Stimulated activated CD8-positive, alpha-beta memory T cell treated with anti-CD3 and anti-CD28 coated beads, Interleukin-7, amount 100 ng/mL, for 1 hour (primary cell): ENCODE measurements around the gene PPP1R15B.

Source experiments
- DNase-seq, 2 donors: peaks; one replicate each; pipeline ENCODE4 v3.0.0-alpha.2; 2020; ENCODE audit warnings: low read depth in 2 of 2

The PPP1R15B gene

DNA sequence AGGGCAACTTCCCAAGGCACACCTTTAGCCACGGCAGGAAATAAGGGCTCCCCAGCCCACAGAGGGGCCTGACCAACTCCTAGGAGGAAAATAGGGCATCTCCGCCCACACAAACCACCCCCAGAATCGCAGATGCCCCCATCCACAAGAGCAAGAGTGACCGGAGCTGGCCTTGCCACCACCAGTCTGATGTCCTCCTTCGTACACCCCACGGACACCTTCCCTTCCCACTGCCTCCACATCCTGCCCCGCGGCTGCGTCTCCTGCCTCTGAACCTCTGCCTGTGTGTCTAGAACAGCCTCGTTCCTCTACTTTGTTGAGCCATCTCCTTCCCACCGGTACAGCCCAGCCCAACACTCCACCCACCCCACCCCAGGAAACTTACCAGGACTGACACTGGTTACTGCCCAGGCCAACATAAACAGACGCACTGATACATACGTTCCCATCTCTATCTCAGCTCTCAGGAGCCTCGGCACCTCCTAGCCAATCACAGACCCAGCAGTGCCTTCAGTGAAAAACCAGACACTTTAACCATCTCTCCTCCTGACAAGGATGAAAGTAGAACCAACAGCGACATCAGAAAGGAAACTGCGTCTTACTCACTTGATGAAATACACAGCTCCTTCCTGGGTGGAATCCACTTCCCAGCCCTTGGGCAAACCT, 44.3 kb downstream of the PPP1R15B start:
- DNase-seq, result no peak

DNA sequence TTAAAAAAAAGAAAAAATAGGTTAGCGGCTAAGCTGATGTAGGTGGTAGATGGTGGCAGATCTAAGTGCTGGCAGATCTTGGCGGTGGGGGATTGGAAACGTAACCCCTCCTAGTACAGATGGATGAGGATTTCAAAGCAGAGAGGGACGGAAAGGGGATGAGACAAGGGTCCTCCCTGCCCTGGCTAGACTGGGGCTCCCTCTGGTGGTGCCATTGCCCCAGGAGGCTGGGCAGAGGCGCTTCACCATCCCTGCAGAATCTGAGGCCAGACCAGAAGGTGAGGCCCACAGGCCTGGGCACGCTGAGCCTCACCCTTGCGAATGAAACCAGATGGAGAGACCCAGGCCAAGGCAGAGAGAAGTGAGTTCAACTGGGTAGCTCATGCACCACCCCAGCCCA, 44.9 kb downstream of the PPP1R15B start:
- no peak for DNase-seq

DNA sequence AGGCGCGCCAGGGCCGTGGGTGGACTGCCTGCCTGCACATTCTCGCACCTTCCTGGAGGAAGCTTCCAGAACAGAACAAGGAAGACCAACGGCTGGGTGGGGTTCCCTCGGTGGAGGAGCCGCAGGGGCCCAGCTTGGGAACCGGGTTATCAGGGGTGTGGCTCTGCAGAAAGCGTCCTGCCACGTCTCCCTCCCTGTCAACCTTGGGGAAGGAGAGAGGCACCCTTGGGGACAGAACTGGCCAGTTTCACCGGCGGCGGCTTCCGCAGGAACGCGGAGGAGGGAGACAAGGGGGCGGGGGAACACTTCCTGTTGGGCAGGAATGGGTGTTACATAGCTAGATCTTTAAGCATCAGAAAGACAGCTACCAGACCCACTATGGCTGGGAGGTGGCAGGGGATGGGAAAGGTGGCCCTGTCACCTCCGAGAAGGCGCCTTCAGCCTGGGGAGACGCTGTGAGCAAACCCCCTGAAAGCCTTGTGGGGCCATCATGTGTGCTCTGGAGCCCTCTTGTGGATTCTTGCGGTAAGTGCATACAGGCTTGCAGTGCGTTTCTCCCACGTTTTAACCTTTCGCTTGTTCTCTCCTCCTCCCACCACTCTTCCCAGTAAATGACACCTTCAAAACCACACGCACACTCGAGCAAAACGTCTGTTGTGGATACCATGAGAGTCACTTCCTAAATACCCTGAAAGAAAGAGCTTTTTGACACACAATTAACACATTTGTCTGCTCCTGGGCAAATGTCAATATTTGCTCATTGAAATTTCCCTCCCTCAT, 48.1 kb downstream of the PPP1R15B start:
- peak; percentile 38 to 39 for DNase-seq

DNA sequence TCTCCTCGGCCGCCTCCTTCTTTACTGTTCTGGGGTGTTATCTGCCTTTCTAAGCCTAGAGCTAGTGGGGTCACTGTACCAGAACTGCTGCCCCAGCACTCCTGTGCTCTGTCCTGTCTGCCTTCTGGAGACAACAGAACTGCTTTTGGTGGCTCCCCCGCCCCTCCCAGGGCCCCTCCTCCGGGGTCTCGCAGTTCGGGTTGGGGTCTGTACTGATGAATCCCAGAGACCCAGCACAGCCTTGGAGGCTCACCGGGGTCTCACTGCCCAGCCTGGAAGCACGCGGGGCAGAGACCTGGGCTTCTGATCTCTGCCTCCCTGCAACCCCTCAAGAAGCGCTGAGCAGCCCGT, 48.7 kb downstream of the PPP1R15B start:
- DNase-seq, result no peak

DNA sequence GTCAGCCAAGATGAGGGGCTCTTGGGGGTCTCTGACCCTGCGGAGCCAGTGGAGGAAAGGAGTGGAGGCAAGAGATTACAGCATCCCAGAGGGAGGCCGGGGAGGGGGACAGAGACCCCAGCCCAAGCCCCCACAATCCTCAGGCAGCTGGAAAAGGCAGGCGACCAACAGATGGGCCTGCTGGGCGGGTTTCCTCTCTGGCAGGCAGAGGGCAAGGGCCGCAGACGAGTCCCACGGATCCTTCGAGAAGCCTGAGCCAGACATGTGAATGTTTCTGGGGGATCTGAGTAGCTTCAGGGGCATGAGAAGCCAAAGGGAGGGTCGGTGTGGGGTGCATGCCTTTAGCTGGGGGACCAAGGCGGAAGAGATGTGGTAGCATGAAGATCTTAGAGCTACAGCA, 49.8 kb downstream of the PPP1R15B start:
- no peak for DNase-seq

DNA sequence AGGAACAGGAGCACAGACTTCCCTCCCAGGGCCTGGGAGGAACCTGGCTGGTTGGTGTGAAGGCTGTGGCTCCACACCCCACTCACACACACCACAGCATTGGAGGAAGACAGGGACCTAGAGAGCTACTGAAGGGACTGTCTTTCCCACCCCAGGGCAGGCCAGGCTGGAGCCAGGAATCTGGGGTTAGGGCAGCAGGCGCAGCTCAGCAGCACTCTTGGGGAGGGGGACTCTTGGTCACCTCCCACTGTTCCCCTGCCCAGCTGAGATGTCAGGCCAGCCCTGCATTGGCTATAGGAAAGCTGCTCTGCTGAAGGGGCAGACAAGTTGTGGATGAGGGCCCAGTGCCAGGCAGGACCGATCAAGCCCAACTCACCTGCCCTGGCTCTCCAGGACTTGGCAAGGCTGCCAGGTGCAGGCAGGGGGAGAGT, 50.3 kb downstream of the PPP1R15B start:
- no peak for DNase-seq

DNA sequence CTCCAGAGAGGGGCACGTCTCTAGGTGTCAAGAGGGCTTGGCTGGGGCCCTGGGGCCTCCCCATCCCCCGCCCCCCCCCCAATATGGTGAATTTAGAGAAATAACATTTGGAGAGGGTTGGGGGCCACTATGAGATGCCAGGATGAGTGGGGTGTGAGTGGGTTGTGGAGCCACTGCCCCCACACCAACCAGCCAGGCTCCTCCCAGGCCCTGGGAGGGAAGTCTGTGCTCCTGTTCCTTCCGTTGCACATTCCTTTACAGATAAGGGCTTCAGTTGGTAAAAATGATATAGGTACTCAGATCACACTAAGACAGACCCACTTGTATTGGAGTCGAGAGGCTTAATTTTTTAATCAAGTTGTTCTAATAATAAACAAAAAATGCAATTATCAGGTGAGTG, 51.3 kb downstream of the PPP1R15B start:
- DNase-seq, result no peak

DNA sequence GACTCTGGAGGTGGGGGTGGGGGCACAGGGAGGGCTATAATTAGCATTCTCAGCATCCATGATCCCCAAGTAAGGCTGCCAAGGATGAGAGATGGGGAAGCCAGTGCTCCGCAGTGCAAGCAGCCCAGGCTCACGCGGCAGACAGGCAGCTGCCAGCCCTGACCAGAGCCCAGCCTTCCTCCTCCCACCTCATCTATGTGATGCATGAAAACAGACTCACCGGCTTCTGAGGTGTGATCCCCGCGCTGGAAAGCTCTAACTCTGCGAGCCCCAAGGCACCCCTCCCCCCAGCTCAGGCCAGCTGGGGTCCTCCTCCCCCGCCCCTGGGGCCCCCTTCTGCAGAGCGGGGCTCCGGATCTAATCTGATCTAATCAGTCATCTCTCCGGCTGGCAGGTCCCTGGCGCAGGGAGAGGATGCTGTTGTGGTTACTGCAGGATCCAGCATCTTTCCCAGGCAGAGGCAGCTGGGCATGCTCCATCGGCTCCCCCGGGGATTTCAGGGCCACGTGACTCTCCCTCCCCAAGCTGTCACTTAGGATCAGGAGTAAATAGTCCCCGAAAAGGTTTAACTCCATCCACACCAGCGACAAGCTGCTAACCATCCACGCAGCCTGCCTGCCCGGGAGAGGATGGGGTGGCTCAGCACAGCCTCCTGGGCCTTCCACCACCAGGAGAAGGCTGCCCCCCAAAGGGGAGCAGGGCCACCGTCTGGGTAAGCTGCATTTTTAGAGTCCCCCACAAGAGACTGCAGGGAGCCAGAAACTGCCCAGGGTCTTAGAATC, 52.0 kb downstream of the PPP1R15B start, which contains the start of gene PLEKHA6:
TSS of gene PLEKHA6 (minus strand) at position 456 of the 782 bp plus-strand sequence. CDS start 86,202 bp downstream, outside the sequence.
- no peak for DNase-seq

DNA sequence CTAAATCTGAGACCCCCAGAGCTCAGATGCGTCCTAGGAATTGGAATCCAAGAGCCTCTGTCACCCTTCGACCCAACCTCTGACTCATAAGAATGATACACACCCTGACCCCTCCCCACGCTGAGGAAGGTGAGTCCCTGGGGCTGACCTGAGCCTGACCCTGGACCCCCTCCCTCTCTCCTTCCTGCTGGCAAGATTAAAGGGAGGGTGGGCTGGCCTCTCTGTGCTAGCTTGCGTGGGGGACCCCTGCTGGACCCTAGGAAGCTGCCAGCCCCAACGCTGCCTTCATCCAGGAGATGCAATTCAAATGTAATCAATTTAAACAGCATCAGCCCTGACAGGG, 52.5 kb downstream of the PPP1R15B start:
- DNase-seq, result no peak

DNA sequence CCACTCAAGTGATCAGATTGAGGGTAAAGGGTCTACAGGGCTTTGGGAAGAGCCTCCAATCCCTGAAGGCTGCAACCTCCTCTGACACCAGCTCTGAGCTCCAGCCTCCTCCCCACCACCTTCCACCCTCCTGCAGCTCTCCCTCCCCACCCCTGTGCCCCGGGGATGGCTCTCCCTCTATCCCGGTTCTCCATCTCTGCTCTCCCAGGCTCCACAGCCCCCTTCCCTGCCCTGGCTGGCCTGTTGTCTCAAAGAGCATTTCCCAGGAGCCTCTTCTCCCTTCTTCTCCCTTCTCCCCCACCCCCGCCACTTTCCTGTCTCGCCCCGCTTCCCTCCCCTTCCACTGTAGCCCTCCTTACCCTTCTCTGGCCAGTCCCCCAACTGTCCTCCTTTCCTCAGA, 53.0 kb downstream of the PPP1R15B start:
- no peak for DNase-seq

DNA sequence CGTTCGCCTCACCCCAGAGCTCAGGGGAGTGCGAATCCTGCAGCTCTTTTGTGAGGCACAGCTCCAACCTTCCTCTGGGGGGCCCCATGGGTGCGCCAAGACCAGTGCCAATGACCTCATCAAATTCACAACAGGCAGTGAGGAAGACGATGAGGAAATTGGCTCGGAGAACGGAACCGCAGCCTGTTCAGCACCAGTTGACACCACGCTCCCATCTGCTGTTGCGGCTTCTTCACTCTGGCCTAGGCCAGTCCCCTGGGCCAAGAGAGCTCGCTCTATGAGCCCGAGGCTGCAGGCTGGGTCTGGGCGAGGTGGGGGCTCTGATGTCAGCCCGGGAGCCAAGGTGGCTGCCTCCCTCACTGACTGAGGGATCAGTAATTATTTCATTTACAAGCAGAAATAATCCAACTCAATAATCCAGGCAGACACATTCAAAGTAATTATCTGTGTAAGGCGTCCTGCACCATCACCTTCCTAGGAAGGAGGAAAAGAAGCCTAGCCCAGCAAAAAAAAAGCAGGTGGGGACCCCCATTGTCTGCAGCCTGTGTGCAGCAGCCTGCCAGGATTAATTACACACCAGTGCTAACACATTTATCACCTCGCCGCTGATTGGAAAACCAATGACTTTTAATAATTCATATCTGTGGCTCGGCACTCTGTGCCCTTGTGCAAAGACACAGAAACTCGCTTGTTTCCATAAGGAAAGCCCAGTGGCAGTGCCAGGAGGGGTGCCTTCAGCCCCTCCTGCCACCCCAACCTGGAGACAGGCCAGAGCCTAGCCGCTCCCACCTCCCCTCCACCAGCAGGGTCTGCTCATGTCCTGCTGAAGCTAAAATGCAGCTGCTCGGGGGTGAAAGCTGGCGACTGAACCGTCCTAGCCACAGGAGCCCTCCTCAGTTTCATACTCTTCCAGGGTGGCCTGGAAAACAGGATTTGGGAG, 53.8 kb downstream of the PPP1R15B start:
- no peak for DNase-seq

DNA sequence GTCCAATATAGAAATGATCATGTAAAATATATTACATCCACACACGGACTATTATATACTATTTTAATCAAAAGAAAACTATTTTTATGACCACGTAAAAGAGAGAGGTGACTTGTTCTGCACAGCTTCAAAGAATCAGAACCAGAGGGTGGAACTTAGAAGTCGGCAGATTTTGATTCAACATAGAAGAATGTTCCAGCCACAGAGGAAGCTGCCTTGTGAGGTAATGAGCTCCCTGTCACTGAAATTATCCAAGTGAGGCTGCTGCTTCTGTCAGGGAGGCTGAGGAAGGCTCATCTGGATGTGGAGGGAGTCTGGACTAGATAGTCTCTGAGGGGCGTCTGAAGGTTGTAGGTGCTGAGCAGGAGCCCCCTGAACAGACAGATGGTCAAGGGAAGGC, 54.6 kb downstream of the PPP1R15B start:
- no peak for DNase-seq

DNA sequence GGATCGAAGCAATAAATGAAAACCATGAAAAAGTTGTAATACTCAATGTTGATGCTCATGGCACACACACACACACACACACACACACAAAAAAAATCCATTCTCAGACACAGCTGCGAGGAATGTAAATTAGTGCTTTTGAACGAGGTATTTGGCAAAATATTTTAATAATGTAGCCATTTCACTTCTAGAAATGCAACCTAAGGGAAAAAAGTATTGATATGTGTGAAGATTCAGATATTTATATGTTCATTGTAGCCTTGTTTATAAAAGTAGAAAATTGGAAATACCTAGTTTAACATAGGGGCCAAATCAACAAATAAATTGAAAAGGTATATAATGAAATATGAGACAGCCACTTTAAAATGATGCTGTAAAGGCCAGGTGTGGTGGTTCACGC, 55.7 kb downstream of the PPP1R15B start:
- DNase-seq, result no peak

DNA sequence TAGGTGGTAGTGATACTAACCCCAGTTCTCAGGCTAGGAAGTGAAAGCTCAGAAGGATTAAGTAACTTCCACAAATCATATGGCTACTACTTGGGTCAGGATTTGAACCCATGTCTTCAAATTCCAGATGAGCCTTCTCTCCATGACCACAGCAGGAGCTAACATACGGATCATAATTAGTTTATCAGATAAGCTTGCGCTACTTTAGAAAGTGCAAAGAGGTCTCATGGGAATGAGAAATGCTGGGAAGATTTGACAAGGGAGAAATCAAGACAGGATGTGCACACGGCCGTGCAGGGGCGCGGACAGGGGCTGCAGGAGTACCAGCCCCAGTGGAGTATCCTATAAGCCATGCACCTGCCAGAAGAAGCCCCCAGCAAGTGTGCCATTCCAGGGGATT, 57.0 kb downstream of the PPP1R15B start:
- DNase-seq, result no peak
